NCI-H2029 (cell line): Measurements from ENCODE around the gene KRT17.
"Not testable (repeated sequence)": the region's sequence is repeated elsewhere in the genome, so short reads cannot be mapped to it uniquely, and the experiment has no call there.

Source experiments
- DNase-seq: peaks from one replicate; lab custom pipeline; 2025; lab: John Stamatoyannopoulos, UW

The KRT17 gene

DNA sequence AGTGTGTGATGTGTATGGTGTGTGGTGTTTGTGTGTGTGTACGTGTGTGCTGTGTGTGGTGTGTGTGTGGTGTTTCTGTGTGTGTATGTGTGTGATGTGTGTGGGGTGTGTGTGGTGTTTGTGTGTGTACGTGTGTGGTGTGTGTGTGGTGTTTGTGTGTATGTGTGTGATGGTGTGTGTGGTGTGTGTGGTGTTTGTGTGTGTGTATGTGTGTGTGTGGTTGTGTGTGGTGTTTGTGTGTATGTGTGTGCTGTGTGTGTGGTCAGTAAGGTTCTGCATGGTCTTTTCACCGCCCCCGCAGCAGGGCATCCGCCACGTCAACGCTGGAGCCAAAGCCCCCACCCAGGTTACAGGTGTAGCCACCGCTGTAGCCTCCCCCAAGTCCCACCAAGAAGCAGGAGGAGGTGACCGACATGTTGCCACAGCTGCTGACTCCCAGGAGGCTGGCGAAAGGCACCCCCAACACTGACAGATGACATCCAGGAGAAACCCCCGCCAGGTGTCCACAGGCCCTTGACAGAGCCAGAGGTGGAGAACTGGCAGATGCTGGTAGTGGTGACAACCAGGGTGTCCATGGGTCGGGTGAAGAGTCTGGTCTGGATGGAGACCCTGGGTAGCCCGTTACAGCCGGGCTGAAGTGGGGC, 9.3 kb upstream of the KRT17 start:
- no peak for DNase-seq

DNA sequence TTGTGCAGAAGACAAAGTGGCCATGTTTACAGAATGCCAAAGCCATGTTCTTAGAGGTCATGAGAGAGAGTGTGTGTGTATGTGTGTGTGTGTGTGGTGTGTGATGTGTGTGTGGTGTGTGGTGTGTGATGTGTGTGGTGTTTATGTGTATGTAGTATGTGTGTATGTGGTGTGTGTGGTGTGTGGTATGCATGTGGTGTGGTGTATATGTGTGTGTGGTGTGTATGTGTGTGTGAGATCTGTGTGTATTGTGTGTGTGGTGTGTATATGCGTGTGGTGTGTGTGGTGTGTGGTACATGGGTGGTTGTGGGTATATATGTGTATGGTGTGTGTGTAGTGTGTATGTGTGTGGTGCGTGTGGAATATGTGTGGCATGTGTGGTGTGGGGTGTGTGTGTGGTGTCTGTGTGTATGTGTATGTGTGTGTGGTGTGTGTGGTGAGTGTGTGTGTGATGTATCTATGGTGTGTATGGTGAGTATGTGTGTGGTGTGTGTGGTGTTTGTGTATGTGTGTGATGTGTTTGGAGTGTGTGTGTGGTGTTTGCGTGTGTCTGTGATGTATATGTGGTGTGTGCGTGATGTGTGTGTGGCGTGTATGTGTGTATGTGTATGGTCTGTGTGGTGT, 8.2 kb upstream of the KRT17 start:
- no peak for DNase-seq

DNA sequence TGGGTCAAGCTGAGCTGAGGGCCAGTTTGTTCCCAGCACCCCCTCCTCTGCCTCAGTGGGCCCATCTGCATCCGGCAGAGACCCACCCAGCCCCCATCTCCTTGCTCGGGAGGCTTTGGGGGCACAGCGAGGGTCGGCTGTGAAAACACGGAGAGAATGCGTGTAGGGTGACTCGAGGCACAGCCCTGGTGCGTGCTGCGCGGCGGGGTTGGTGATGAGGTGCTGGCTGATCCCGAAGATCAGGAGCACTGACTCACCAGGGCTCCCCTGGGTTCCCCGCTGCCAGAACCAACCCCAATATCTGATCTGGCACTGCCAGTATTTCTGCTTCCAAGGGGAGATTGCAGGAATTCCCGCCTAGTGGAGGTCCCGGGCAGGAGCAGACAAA, 7.5 kb upstream of the KRT17 start:
- DNase-seq, result no peak

DNA sequence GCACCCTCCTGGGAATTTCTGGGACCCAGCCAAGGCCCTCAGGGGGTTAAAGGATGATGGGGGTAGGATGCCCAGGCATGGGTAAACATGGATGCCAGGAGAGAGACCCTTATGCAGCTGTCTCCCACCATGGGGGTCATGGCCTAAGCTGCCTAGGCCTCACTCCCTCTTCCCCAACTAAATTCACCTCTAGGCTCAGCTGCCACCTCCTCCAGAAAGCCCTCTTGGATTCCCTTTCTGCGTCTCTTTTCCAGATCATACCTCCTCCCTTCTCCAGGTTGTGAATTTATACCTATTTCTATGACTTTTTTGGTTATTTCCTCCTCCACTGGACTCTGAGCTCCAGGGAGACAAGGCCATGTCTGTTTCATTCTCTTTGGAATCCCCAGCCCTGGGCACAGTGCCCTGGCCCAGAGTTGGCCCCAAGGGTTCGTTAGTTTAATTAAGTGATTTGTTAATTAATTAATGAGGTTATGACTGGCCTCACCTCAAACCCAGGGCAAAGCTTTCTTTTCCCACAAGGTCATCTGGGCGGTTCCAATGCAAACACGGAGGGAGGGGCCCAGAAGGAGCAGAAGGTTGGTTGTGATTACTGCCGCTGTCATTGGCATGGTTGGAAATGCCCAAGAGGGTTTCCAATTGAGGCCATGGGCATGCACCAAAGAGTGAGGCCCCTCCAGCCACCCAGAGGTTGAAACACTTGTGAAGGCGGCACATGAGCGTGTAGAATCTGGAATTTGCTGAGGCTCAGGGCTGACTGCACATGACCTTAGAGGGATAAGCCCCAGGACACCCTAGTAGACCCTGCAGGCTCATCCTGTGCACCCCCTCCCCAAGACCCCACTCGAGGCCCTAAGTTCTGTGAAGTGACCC, 6.9 kb upstream of the KRT17 start:
- DNase-seq, result no peak

DNA sequence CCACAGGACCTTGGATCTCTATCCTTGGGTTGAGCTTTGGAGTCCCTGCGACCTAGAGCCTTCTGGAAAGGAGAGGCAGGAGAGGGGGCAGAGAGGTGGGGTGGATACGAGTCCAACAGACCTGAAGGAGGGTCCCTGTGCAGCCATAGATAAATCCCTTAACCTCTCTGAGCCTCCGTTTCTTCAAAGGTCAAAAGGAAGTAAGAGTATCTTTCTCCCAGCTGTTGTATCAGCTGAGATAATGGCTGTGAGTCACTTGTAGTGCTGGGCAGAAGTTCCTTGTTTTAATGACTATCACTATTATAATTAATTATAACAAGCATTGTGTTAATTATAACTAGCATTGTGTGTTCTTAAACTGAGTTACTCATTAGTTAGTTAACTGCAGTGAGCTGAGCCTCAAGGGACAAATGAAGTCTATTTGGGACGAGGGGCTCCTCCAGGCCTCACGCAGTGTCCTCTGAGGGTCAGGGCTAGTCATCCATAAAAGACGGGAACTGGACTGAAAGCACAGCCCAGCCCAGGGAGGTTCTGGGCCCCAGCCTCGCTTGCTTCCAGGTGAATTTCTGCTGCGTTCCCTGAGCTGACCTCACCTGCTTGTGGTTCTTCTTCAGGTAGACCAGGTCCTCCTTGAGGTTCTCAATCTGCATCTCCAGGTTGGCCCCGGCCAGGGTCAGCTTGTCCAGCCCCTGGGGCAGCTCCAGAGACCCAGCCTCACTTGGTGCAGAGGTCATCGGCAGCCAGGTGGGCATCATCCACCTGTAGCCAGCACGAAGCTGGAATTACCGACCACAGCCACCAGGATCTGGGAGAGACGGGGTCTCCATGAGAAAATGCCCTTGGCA, 5.7 kb upstream of the KRT17 start:
- DNase-seq, result no peak

DNA sequence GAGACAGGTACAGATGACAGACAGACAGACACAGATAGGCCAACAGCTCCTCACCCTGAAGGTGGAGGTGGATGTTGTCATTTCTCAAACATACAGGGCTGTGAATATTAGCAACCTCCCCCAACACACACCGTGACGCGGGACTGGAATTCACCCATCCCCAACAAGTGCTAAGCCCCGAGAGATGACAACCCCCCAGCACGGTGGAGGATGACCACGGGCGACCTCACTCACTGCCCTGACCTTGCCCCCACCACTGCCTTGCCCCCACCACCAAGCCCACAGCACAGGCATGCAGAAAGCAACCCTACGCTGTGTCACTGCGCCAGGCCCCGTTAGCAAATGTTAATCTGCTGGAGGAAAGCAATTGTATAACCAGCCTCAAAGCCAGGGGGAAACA, 4.9 kb upstream of the KRT17 start:
- DNase-seq, result no peak

DNA sequence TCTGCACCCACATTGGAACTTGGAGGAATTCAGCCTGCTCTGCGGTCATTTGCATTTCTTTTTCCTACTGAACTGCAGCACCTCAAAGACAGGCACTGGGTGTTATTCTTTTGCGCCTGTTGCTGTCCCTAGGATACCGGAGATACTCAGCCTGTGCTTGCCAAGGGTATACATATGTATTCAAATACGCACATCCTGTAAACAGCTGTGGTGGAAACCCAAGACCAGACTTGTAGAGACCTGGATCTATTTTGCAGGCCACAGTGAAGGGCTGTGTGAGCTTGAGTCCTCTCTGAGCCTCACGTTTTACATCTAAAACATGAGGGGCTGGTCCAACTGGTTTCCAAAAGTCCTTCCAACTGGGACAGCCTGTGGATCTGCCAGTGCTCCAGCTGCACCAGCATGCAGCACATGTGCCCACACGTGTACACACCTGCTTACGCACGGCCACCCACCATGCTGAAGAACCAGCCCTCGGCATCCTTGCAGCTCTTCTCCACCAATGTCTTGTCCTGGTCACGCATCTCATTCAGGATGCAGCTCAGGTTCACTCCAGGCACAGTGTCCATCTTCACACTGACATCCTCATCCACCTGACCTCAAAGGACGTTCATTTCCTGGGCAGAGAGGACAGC, 4.4 kb upstream of the KRT17 start:
- DNase-seq, result not testable (repeated sequence)

DNA sequence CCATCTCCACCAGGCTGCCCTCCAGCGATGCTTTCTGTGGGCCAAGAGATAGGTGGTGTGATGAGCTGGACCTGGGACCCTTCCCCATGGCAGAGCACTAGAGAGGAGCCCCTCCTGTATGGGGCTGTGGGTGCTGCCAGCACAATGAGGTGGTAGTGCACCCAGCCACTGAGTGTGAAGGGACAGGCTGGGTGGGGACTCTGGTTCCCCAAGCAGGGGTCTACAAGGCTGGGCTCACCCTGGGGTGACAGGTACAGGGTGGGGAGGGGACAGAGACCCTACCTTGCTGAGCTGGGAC, 3.6 kb upstream of the KRT17 start:
- not testable (repeated sequence) for DNase-seq

DNA sequence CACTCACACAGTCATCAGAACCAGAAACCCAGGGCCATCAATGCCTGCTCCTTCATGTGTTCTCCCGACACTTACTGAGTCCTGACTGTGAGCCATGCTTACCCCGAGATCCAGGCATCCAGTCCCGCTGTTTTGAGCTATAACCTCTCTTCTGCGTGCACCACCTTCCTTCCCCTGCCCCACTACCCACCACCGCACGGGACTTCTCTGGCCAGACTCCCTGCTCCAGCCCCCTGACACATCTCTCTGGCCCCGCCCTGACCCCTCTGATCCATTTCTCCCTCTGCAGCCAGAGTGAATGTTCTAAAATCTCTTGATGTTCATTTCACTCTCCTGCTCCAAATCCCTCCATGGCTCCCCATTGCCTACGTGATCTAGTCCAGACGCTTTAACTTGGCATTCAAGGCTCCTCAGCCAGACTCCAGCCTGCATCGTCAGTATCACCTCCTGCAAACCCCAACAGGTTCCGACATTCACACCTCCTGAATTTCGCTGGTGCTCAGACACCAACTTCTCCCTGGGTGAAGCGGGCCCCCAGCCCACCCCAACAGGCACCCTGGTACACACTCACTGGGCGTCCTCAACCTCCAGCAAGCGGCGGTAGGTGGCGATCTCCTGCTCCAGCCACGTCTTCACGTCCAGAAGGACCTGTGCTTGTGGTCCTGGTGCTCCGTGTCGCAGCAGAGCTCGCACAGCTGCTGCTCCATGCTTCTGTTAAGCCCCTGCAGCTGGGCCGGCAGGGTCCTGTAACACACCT, 3.1 kb upstream of the KRT17 start:
- DNase-seq, result no peak

DNA sequence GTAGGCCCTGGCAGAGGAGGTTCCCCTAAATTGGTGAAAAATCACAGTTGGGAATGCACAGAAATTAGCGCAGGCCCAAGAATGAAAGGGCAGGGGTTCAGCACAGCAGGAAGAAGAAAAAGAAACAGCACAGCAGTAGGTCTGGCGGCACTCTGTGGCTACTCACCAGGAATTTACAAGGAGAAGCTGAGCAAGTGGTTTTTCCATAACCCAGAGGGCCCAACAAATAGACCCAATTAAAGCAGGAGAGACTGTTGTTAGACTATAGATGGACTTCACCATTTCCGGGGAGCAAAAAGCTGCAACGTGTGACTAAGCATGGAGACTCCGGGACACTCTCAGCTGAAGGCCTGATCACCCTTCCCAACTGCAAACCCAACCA, 2.5 kb upstream of the KRT17 start:
- DNase-seq, result not testable (repeated sequence)

DNA sequence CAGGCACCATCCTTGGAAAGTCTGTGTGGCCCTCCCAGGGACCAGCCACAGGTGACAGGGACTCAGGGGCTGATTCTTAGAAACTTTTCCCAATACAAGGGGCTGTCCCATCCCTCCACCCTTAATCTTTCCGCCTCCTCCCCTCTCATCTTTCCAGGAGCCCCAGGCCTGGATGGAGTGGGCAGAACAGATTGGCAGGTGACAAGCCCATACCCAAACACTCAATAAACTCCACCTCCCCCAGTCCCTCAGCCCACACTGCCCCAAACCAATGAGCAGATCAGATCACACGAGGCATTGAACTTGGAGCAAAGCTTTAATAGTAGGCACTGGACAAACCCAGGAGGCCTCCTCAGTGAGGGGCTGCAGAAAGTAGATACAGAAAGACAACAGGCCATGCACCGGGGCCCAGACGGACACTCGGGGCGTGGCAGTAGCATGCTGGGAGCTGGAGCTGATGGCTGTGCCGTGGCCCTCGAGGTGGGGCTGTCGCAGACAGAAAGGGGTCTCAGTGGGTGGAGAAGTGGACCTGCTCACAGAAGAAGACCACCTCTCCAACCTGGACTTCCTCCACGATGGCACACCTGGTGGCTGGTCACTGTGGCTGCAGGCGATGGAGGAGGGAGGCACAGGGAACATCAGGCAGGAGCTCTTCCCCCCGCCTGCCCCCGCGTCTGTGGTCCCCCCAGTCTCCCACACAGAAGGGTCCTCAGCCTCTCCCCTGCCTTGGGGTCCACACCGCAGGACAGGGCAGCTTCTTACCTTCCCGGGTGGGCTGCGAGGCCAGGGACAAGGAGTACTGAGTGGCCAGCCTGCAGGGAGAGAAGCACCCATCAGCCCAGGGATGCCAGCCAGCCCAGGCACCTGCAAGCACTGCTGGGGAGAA, 1.9 kb upstream of the KRT17 start:
- not testable (repeated sequence) for DNase-seq

DNA sequence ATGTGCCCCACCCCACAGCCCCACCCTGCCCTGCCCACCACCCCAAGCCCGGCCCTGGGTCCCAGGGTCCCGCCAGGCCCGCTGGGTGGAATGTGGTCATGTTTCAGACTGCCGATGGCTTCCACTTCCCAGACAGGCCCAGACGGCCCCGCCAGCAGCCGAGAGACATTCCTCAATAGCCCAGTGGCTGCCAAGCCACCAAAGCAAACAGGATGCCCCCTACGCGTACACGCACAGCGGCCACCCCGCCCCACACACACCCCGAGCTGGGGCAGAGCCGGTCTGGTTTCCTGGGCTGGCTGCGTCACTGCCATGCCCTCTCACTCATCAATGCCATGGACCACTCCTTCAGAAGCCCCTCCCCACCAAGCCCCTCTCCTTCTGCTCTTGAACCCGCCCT, 1.2 kb upstream of the KRT17 start:
- no peak for DNase-seq

DNA sequence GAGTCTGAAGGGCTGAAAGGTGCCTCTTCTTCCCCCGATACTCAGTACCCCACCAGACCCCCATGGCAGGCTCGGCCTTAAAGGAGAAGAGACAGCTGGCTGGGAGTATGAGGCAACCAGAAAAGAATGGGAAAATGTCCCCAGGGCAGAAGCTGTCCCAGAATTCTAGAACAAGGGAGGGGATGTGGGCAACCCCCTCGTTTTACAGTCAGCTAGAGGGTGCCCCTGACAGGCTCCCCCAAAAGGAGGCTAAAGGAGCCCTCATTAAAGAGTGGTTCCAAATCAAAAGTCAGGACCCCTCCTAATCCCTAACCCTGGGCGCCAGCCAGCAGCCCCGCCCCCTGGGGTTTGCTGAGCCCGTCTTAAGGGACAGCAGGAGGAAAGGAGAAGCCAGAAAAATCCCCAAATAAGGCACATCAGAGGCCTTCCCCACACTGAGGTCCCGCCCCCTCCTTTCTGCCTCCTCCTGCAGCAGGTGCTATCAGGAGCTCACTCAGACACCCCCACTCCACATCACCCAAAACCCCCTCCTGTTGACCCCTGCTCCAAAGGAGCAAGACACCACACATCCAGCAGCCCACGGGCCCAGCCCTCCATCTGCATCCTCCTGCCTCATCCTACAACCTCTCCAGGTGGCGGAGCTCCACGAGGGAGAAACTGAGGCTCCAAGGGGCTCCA, 1.1 kb downstream of the KRT17 start:
- not testable (repeated sequence) for DNase-seq

DNA sequence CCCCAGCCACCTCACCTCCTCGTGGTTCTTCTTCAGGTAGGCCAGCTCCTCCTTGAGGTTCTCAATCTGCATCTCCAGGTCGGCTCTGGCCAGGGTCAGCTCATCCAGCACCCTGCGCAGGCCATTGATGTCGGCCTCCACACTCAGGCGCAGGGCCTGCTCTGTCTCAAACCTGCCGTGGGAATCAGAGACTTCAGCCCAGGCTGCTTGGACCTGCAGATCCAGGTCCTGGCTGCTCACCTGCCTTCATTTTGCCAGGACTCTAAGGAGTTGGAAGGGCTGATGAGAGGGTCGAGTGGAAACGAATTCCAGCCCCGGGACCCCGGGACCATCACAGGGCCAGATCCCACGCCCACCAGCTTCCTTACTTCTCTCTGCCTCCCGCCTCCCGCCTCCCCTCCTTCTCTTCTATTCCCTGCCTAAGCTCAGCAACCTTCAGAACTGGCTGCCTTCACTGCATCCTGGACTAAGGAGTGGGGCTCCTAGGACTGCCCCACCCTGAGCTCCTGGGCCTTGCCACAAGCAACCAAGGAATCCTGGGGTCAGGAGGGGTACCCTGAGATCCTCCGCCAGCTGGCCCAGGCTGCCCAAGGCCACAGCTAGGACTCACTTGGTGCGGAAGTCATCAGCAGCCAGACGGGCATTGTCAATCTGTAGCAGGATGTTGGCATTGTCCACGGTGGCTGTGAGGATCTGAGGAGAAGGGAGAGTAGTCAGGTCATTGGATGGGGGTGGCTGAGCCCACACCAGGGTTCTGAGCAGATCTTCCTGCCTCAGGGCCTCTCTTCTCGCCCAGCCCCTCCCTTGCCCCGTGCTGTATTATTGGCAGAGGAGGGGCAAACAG, 1.8 kb downstream of the KRT17 start:
- not testable (repeated sequence) for DNase-seq

DNA sequence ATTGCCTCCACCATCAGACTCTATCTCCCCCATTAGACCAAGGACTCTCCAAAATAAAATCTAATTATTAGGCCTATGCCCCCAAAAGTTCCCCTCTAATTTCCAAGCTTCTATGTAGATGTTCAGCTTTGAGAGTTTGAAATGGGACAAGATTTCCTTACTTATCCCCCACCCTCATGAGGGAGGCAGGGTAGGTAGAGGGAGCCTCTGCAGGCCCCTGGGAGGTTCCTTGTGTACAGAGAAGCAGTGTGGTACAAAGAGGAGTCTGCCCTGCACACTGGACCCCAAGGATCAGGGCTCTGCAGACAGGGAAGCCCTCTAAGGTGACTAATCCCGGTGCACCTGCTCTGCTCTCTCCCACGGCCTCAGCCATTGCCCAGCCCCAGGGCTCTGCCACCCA, 2.5 kb downstream of the KRT17 start:
- no peak for DNase-seq

DNA sequence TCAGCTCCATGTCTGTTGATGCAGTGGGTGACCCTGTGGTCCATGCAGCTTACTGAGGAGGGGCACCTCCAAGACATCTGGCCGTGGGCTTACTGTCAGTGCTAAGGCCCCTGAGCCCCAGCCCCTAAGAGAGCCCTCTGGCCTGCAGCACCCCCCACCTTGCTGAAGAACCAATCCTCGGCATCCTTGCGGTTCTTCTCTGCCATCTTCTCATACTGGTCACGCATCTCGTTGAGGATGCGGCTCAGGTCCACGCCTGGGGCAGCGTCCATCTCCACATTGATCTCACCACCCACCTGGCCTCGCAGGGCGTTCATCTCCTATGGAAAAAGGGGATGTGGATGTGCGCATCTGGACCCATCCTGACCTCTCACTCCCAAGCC, 2.9 kb downstream of the KRT17 start:
- not testable (repeated sequence) for DNase-seq

DNA sequence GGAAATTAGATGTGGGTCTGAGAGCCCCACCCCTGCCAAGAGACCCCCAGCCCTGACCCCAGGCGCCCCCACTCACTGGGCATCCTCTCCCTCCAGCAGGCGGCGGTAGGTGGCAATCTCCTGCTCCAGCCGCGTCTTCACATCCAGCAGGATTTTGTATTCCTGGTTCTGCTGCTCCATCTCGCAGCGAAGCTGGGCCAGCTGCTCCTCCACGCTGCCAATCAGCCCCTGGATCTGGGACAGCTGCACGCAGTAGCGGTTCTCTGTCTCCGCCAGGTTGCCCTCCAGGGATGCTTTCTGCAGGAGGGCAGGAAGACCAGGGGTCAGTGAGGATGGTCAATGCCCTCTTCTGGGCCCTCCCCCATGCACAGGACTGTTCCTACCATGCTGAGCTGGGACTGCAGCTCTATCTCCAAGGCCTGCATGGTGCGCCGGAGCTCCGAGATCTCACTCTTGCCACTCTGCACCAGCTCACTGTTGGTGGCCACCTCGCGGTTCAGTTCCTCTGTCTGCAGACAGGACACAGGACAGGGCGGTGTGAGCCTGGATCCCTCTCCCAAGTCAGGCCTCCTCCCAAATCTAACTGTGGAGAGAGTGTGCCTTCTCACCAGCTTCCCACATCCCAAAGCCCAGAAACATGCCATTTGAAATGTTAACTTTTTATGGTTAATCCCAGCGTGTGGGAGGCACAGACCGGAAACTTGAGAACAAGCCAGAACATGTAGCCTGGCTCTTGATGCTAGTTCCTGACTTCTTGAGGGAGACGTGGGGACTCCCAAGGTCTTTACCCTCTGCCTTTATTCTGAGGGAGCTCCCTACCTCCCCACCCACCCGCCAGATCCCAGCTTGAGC, 3.6 kb downstream of the KRT17 start:
- no peak for DNase-seq
